Measurements from ENCODE around the gene PM20D1. TPM values are rescaled to one million over a fixed set of nuclear protein-coding genes. Genes with fewer than 3 reads are reported as not detected.
"Not testable (repeated sequence)": the region's sequence is repeated elsewhere in the genome, so short reads cannot be mapped to it uniquely, and the experiment has no call there.

The PM20D1 gene
- total and polyA plus RNA-seq, 5 experiments from 2014 or later, result 1.1 to 2.9 (median 1.6) TPM

- H3K4me1 Mint-ChIP-seq, ATAC-seq, POLR2A ChIA-PET, DNase-seq, H3K4me3 Mint-ChIP-seq, H3K27ac Mint-ChIP-seq, H3K27me3 Mint-ChIP-seq, H3K36me3 Mint-ChIP-seq: not testable (repeated sequence)
- H3K9me3 Mint-ChIP-seq, result peaks cover 5 to 12% (median 7%) of the 10 kb centered on the region in 9 donors
Observed at GRCh38 chr1:205873148-205873547, 23.2 kb upstream of the PM20D1 start.

DNA sequence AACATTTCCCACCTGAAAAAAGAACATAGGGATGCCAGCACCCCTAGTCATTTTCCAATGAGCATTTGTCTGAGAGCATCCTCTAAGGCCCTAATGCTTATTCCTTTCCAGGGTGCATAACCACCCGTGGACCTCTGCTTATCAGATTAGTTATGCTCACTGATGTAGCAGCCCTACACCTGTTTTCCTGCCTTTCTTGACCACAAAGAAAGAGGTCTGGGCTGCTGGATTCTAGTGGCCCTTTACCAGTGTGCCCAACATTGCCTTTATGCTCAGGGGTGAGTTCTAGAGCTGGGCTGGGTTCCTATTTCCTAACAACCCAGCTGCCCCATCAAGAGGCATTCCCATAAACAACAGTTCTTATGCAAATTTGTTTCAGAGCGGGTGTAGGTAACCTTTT, 20.3 kb upstream of the PM20D1 start:
- POLR2A ChIA-PET, result no interaction called here
- ATAC-seq (no peak), DNase-seq (no peak)
- H3K27me3 Mint-ChIP-seq, result peaks cover 0 to 6% (median 0%) of the 10 kb centered on the region in 5 donors
- no peak overlapping the region for H3K27ac Mint-ChIP-seq
- no peak overlapping the region for H3K4me3 Mint-ChIP-seq
- H3K36me3 Mint-ChIP-seq, result no peaks in the 10 kb centered on the region
- H3K9me3 Mint-ChIP-seq, result no peaks in the 10 kb centered on the region
- peaks cover 0 to 2% (median 0%) of the 10 kb centered on the region in 4 donors for H3K4me1 Mint-ChIP-seq

- ATAC-seq (no peak), DNase-seq (no peak)
- H3K27ac Mint-ChIP-seq, result no peak overlapping the region
- peaks cover 2 to 12% (median 5%) of the 10 kb centered on the region in 4 donors for H3K4me1 Mint-ChIP-seq
- POLR2A ChIA-PET, result no interaction called here
- H3K9me3 Mint-ChIP-seq, result peaks cover 0 to 24% (median 6%) of the 10 kb centered on the region in 9 donors
- H3K27me3 Mint-ChIP-seq, result peaks cover 0 to 3% (median 0%) of the 10 kb centered on the region in 5 donors
- peaks cover 0 to 27% (median 0%) of the 10 kb centered on the region in 3 donors for H3K36me3 Mint-ChIP-seq
- H3K4me3 Mint-ChIP-seq, result no peak overlapping the region
Observed at GRCh38 chr1:205861540-205861939, 11.6 kb upstream of the PM20D1 start.

- Mint-ChIP-seq H3K27ac (no peak overlapping the region), H3K9me3 (peaks cover 8 to 35% (median 18%) of the 10 kb centered on the region in 9 donors), H3K4me1 (peaks cover 2 to 12% (median 5%) of the 10 kb centered on the region in 4 donors), H3K4me3 (no peak overlapping the region), H3K27me3 (no peaks in the 10 kb centered on the region), H3K36me3 (peaks cover 0 to 42% (median 7%) of the 10 kb centered on the region in 3 donors)
- POLR2A ChIA-PET, result no interaction called here
- DNase-seq (no peak), ATAC-seq (no peak)
Observed at GRCh38 chr1:205858141-205858961, 8.4 kb upstream of the PM20D1 start.

DNA sequence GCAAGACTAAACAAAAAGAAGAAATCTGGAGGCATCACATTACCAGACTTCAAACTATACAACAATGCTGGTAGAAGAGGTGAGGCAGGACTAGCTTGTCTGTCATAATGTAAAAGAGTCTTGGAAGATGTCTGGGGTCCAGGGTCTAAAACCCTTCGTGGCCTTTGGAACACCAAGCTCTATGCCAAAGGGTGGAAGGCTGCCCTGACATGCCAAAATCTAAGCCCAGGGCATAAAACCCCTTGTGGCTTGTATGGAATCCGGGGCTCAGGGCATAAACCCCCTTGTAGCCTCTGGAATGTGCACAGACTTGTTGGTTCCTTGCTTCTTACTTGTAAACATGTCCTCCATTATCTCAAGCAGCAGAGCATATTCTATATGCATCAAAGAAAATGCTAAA, 7.6 kb upstream of the PM20D1 start:
- H3K4me3 Mint-ChIP-seq, ATAC-seq, H3K27me3 Mint-ChIP-seq, DNase-seq, H3K27ac Mint-ChIP-seq, POLR2A ChIA-PET: not testable (repeated sequence)
- Mint-ChIP-seq H3K4me1 (peaks cover 2 to 12% (median 5%) of the 10 kb centered on the region in 4 donors), H3K36me3 (peaks cover 0 to 42% (median 7%) of the 10 kb centered on the region in 3 donors), H3K9me3 (peaks cover 8 to 38% (median 18%) of the 10 kb centered on the region in 9 donors)

DNA sequence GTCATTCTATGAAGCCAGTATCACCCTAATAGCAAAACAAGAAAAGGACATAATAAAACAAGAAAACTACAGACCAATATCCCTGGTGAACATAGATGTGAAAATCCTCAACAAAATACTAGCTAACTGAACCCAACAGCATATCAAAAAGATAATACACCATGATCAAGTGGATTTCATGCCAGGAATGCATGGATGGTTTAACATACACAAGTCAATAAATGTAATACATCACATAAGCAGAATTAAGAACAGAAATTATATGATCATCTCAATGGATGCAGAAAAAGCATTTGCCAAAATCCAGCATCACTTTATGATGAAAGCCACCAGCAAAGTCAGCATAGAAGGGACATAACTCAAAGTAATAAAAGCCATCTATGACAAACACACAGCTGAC, 6.5 kb upstream of the PM20D1 start:
- Mint-ChIP-seq H3K36me3 (peaks cover 0 to 35% (median 7%) of the 10 kb centered on the region in 3 donors), H3K27me3 (no peaks in the 10 kb centered on the region), H3K27ac (no peak overlapping the region), H3K4me3 (no peak overlapping the region), H3K9me3 (peaks cover 8 to 33% (median 18%) of the 10 kb centered on the region in 9 donors), H3K4me1 (peaks cover 2 to 12% (median 5%) of the 10 kb centered on the region in 4 donors)
- DNase-seq, result no peak
- ATAC-seq, result no peak
- POLR2A ChIA-PET, result no interaction called here

DNA sequence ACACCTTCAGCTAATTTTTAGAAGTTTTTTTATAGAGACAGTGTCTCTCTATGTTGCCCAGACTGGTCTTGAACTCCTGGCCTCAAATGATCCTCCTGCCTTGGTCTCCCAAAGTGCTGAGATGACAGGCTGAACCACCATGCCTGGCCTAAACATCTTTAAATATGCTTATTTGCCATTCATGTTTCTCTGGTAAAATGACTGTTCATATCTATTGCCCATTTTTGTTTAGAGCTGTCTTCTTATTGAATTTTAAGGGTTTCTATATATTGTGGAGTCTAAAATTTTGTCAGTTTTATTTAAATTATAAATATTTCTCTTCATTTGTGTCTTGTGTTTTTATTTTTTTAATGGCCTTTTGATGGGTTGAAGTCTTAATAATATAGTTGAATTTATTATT, 3.0 kb upstream of the PM20D1 start:
- Mint-ChIP-seq H3K9me3 (peaks cover 7 to 21% (median 13%) of the 10 kb centered on the region in 9 donors), H3K27me3 (no peaks in the 10 kb centered on the region), H3K36me3 (peaks cover 0 to 22% (median 7%) of the 10 kb centered on the region in 3 donors), H3K4me1 (peaks cover 10 to 21% (median 13%) of the 10 kb centered on the region in 4 donors), H3K27ac (no peak overlapping the region), H3K4me3 (no peak overlapping the region)
- POLR2A ChIA-PET, result no interaction called here
- DNase-seq (no peak), ATAC-seq (no peak)

DNA sequence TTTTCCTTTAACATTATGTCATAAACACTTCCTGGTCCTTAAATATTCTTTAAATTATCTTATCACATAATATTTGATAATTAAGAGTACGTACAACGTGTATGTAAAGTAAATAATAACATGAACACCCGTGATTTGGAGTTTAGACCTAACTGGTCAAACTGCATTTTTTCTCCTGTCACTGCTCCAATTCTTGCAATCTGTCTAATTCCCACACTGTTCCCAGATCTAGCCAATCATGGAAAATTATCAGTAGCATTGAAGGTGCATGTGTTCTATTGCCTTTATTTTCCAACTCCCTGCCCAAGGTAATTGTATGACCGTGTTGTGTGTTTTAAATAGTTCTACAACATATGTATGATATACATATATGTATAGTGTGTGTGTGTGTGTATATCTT, 2.1 kb upstream of the PM20D1 start:
- Mint-ChIP-seq H3K36me3 (peaks cover 0 to 21% (median 7%) of the 10 kb centered on the region in 3 donors), H3K9me3 (peaks cover 7 to 19% (median 13%) of the 10 kb centered on the region in 9 donors), H3K4me3 (no peak overlapping the region), H3K4me1 (peaks cover 10 to 21% (median 11%) of the 10 kb centered on the region in 4 donors), H3K27me3 (no peaks in the 10 kb centered on the region), H3K27ac (no peak overlapping the region)
- ATAC-seq (no peak), DNase-seq (no peak)
- POLR2A ChIA-PET, result no interaction called here

GRCh38 chr1:205843036-205843859, 6.7 kb downstream of the PM20D1 start:
- Mint-ChIP-seq H3K36me3 (peaks cover 0 to 23% (median 4%) of the 10 kb centered on the region in 3 donors), H3K4me3 (peak overlapping the region in 1 of 10 donors; percentile 34), H3K27ac (peak overlapping the region in 1 of 10 donors; percentile 5)

GRCh38 chr1:205842229-205842628, 7.7 kb downstream of the PM20D1 start:
- peaks cover 0 to 29% (median 8%) of the 10 kb centered on the region in 3 donors for H3K36me3 Mint-ChIP-seq
- no peaks in the 10 kb centered on the region for H3K9me3 Mint-ChIP-seq
- POLR2A ChIA-PET, result no interaction called here
- H3K4me3 Mint-ChIP-seq, result no peak overlapping the region
- no peak overlapping the region for H3K27ac Mint-ChIP-seq
- peaks cover 0 to 11% (median 2%) of the 10 kb centered on the region in 4 donors for H3K4me1 Mint-ChIP-seq
- H3K27me3 Mint-ChIP-seq, result no peaks in the 10 kb centered on the region
- no peak for ATAC-seq
- DNase-seq, result no peak

More at GRCh38 chr1:205843036-205843859, 6.7 kb downstream of the PM20D1 start:
- Mint-ChIP-seq H3K4me1 (peaks cover 0 to 9% (median 2%) of the 10 kb centered on the region in 4 donors), H3K27me3 (no peaks in the 10 kb centered on the region), H3K9me3 (no peaks in the 10 kb centered on the region)
- no peak for DNase-seq
- POLR2A ChIA-PET, result interaction anchor here (0.6 kb wide), 1 partner anchor 1933 kb away, joined by 4 read pairs; no protein-coding TSS in a partner anchor
- ATAC-seq, result no peak

DNA sequence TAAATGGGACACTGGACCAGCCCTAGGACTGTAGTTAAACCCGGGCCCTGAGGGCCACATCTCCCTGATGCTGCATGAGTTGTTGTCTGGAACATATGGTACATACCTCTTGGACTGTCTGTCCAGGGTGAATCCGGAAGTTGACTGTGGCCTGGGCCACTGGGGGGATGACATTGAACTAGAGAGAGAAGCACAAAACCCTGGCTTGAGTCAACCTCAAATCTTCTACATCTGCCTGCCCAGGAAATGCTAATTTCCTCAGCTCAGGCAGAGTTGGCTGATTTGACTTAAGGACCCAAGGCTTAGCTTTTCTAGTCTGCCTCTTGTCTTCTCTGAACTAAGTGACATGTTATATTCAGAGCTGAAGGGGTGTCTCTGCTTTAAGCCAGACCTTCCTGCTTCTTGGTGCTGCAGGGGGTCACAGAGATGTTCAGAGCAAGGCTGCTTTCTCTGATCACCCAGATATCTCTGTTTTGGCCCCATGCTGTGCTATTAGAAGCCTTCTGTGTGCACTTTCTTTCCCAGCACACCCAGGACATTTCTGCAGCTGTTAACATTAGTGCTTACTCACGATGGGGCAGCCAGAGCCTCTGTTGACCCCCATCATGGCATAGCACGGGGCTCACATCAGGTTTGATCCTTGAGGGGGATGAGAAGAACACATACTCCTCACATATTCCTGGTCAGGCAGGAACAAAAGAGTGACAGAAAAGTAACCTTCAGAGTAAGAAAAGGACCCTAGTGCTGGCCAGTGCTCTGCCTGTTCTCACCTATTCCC, 9.6 kb downstream of the PM20D1 start:
- H3K9me3 Mint-ChIP-seq, result no peaks in the 10 kb centered on the region
- POLR2A ChIA-PET, result no interaction called here
- H3K36me3 Mint-ChIP-seq, result peaks cover 0 to 29% (median 11%) of the 10 kb centered on the region in 3 donors
- H3K27me3 Mint-ChIP-seq, result no peaks in the 10 kb centered on the region
- no peak overlapping the region for H3K27ac Mint-ChIP-seq
- H3K4me1 Mint-ChIP-seq, result peaks cover 0 to 11% (median 2%) of the 10 kb centered on the region in 4 donors
- no peak for DNase-seq
- no peak for ATAC-seq
- no peak overlapping the region for H3K4me3 Mint-ChIP-seq

DNA sequence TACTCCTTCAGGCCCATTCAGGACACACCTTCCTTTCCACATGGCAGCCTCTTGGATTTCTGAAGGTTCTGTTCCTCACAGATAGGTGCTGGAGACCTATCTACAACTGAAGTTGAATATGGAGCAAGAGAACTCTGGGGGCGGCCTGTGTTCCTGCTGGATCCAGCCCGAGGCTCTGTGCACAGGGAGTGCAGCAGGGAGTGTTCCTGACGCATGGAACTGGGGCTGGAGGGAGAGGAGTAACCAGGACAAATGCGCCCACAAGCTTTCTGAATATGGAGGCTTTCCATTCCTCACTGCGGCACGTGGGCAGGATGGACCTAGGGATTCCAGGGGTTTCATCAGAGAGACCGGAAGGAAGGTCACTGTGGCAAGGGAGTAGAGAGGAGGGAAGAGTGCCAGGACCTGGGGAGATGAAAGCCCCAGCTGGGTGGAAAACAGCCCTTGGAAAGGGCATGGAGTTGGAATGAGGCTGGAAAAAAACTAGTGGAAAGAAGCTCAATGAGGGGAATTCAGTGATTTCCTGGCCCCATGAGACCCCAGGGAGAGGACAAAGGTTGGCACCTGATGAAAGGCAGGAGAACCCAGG, 12.5 kb downstream of the PM20D1 start:
- H3K9me3 Mint-ChIP-seq, result no peaks in the 10 kb centered on the region
- H3K4me1 Mint-ChIP-seq, result peaks cover 0 to 7% (median 3%) of the 10 kb centered on the region in 4 donors
- POLR2A ChIA-PET, result no interaction called here
- no peak overlapping the region for H3K27ac Mint-ChIP-seq
- H3K36me3 Mint-ChIP-seq, result peaks cover 0 to 18% (median 8%) of the 10 kb centered on the region in 3 donors
- no peak for ATAC-seq
- H3K27me3 Mint-ChIP-seq, result no peaks in the 10 kb centered on the region
- DNase-seq, result no peak
- H3K4me3 Mint-ChIP-seq, result no peak overlapping the region
